NCI-H1930 (cell line): Measurements from ENCODE around the gene GDI1.
"Not testable (repeated sequence)": the region's sequence is repeated elsewhere in the genome, so short reads cannot be mapped to it uniquely, and the experiment has no call there.

Source experiments
- DNase-seq, 2 experiments: peaks; one replicate each; lab custom pipeline; 2025; lab: John Stamatoyannopoulos, UW

Gene GDI1

GRCh38 chrX:154436983-154437752 is at the start of gene GDI1:
GDI1 (plus strand) TSS chrX:154437154; CDS start chrX:154437255, 101 bp downstream.
- peak; percentile 11 to 57 for DNase-seq

GRCh38 chrX:154388094-154388493 is 48.9 kb upstream of the GDI1 start:
- not testable (repeated sequence) for DNase-seq

GRCh38 chrX:154388649-154389048 is 48.3 kb upstream of the GDI1 start:
- DNase-seq: not testable (repeated sequence)

GRCh38 chrX:154389812-154390747 is 46.9 kb upstream of the GDI1 start:
- DNase-seq: not testable (repeated sequence)

- not testable (repeated sequence) for DNase-seq
Observed at GRCh38 chrX:154396363-154396762, 40.6 kb upstream of the GDI1 start.

- peak in 1 of 2 experiments; percentile 38 for DNase-seq
Observed at GRCh38 chrX:154396973-154397887, 39.7 kb upstream of the GDI1 start.

- peak; percentile 93 to 97 for DNase-seq
Observed at GRCh38 chrX:154397888-154398667, 38.9 kb upstream of the GDI1 start, which contains the start of gene RPL10. RPL10 (plus strand) TSS chrX:154398377; CDS start chrX:154398520, 143 bp downstream.

- DNase-seq: peak; percentile 75 to 84
Observed at GRCh38 chrX:154398668-154399526, 38.1 kb upstream of the GDI1 start.

GRCh38 chrX:154399527-154400368 is 37.2 kb upstream of the GDI1 start:
- no peak for DNase-seq

- DNase-seq: not testable (repeated sequence)
Observed at GRCh38 chrX:154400369-154400817, 36.6 kb upstream of the GDI1 start.

- no peak for DNase-seq
Observed at GRCh38 chrX:154401045-154401799, 35.7 kb upstream of the GDI1 start.

GRCh38 chrX:154401918-154402621 is 34.9 kb upstream of the GDI1 start:
- DNase-seq: no peak

GRCh38 chrX:154402622-154403127 is 34.3 kb upstream of the GDI1 start:
- no peak for DNase-seq

- DNase-seq: no peak
Observed at GRCh38 chrX:154403192-154403591, 33.8 kb upstream of the GDI1 start.

- DNase-seq: no peak
Observed at GRCh38 chrX:154403858-154404257, 33.1 kb upstream of the GDI1 start.

GRCh38 chrX:154404625-154405192 is 32.2 kb upstream of the GDI1 start:
- no peak for DNase-seq
